ENCODE data around the gene DCTN1.
"Not testable (repeated sequence)": the region's sequence is repeated elsewhere in the genome, so short reads cannot be mapped to it uniquely, and the experiment has no call there.

DCTN1 gene

GRCh38 chr2:74372674-74373073 is 7.4 kb downstream of the DCTN1 start:
- H3K4me3 ChIP-seq (ENCODE audit: low read depth, low read length), result no peak overlapping the region

DNA sequence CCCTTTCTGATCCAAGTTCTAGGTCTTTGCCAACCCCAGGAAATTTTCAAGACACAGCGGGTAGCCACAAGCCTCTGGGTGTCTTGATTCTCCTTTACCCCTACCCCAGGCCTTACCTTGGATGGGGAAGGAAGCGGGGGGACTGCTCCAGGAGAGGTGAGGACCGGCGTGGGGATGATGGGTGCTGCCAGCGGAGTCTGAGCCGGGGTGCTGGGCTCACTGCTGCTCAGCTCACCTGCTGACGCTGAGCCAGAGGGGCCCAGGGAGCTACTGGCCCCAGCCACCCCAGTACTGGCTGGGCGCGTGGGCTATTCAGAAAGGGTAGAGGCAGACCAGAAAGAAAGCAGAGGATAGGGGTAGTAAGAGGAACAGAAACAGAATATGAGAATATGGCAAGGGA is 8.7 kb downstream of the DCTN1 start:
- H3K4me3 ChIP-seq (ENCODE audit: low read depth, low read length), result no peak overlapping the region

- H3K4me3 ChIP-seq (ENCODE audit: low read depth, low read length), result no peak overlapping the region
Measured at GRCh38 chr2:74369976-74370375, 10.1 kb downstream of the DCTN1 start.

DNA sequence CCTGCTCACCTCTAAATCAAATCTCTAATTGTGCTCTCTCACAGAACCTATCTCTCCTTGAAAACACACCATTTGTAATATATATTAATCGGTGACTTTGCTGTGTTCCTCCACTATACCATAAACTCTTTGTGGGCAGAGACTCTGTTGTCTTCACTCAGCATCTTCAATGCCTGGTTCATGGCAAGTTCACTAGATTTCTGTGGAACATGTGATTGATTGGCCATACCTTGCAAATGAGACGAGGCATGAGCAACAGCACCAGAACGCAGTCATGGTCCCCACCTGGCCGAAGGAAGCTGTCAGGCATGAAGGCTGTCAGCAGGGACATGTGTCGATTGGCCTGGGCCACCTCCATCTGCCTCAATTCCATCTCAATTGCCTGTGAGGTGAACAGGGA is 11.6 kb downstream of the DCTN1 start:
- no peak overlapping the region for H3K4me3 ChIP-seq (ENCODE audit: low read depth, low read length)

GRCh38 chr2:74367789-74368188 is 12.3 kb downstream of the DCTN1 start:
- H3K4me3 ChIP-seq (ENCODE audit: low read depth, low read length), result no peak overlapping the region

DNA sequence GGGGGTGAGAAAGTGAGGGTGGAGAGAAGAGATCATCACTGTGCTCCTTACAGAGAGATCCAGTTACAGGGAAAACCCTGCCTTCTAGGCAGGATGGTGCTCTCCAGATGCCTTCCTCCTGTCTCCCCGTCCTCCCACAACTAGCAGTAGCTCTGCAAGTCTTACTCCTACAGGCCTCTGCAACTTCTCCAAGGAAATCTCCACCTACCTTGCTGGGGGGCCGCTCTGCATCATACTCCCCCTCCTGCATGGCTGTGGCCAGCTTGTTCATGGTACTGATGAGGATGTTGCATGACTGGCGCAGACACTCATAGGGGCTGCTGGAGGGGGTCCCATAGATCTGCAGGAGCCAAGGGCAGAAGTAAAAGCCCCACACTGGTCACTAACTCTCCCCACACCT is 14.1 kb downstream of the DCTN1 start:
- no peak overlapping the region for H3K4me3 ChIP-seq (ENCODE audit: low read depth, low read length)

- no peak overlapping the region for H3K4me3 ChIP-seq (ENCODE audit: low read depth, low read length)
Measured at GRCh38 chr2:74364533-74365505, 15.3 kb downstream of the DCTN1 start.

DNA sequence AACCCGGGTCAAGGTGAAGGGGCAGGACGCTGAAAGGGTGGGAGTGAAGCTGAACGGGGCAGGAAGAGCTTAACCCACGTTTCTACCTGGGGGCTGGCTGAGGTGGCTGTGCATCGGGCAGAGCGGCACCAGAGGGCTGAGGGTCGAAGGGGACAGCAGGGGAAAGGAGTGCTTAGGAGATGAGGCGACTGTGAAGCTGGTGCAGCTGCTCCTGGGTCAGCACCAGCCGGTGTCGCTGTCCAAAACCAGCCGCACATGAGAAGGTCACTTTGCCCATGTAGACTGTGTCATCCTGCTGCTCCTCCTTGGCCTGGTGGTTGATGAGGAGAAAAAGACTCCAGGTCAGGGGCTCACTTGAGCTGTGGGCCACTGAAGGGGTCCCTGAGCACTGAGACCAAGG is 18.8 kb downstream of the DCTN1 start:
- H3K4me3 ChIP-seq (ENCODE audit: low read depth, low read length), result no peak overlapping the region

GRCh38 chr2:74357627-74358026 is 22.5 kb downstream of the DCTN1 start:
- no peak overlapping the region for H3K4me3 ChIP-seq (ENCODE audit: low read depth, low read length)

- no peak overlapping the region for H3K4me3 ChIP-seq (ENCODE audit: low read depth, low read length)
Measured at GRCh38 chr2:74349889-74350288, 30.2 kb downstream of the DCTN1 start.

DNA sequence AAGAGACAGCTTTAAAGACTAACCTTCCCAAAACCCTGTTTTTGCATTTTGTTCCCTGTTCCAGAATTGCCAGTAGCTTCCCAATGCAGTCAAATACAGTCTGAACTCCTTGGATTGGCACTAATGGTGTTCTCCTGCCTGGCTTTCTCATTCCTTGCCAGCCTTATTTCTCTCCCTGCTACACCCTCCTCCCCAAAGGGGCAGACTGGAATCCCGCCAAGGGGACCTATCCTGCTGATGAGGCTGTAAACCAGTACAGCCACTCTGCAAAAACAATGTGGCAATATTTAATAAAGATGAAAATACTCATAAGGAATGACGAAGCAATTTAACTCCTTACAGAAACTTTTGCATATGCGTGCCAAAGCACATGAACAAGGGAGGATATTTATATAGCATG is 32.4 kb downstream of the DCTN1 start:
- no peak overlapping the region for H3K4me3 ChIP-seq (ENCODE audit: low read depth, low read length)

DNA sequence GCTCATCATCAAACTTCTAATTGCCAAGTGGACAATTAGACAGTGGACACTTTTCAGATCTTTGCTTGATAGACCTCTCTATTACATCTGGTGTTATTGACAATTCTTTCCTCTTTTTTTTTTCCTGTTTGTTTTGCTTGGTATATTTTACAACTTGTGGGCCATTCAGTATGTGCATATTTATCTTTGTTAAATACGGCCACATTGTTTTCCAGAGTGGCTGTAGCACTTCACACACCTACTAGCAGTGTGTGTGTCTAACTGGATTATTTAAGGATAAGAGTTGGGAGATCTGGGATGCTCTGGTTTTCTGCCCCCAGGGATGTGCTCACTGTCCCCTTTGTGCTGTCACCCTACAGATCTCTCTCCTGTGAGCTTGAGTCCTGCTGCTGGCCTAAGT is 32.8 kb downstream of the DCTN1 start:
- no peak overlapping the region for H3K4me3 ChIP-seq (ENCODE audit: low read depth, low read length)

DNA sequence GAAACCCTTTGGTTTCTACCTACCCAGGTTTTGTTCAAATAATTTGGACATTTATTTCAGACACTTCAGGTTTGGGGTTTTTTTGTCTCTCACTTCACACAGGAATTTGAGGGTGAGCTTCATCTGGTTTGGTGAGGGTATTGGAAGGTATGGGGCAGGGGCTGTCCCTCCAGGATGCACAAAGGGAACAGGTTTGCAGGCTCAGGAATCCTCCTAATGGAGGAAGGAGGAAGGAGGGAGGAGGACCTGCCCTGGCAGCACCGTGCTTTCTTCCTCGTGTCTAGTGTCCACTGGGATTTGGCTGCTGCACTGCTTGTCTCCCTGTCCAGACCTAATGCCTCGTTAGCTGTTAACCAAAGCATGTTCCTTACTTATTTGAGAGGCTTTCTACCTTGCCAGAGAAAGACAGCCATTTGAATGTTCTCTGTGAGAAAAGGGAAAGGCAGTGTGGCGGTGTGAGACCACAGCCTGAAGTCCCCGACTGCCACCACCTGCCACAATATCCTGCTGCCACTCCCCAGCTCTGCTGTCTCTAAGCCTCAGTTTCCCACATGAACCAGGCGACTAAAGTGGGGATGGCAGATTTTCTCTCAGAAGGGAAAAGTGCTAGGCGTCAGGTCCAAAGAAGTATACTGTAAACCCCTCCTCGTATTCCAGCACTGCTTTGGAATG is 34.7 kb downstream of the DCTN1 start:
- no peak overlapping the region for H3K4me3 ChIP-seq (ENCODE audit: low read depth, low read length)

DNA sequence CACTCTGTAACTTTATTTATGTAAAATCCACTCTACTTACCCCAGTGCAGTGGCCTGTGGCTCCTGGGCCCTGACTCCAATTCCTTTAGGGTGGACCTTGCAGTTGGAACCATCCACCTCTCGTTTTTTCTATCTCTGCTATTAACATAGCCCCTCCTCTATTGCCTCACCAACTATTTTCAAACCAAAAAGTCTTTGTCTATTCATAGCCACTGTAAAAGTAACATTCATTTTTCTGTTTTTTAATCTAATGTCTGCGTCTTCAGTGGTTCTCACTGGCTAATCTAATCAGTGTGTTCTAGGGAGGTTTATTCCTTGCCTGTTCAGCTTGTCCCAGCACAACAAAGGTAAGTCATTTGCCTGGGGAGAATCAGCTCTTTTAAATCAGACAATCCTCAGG is 36.8 kb downstream of the DCTN1 start, which contains the start of gene SLC4A5:
Gene SLC4A5 (minus strand): TSS at position 101 of the 400 bp plus-strand sequence. CDS start 28,393 bp downstream, outside the sequence.
- no peak within 1 kb of the TSS for H3K4me3 ChIP-seq (ENCODE audit: low read depth, low read length)

- not testable (repeated sequence) for H3K4me3 ChIP-seq (ENCODE audit: low read depth, low read length)
Measured at GRCh38 chr2:74336227-74336626, 43.9 kb downstream of the DCTN1 start.

DNA sequence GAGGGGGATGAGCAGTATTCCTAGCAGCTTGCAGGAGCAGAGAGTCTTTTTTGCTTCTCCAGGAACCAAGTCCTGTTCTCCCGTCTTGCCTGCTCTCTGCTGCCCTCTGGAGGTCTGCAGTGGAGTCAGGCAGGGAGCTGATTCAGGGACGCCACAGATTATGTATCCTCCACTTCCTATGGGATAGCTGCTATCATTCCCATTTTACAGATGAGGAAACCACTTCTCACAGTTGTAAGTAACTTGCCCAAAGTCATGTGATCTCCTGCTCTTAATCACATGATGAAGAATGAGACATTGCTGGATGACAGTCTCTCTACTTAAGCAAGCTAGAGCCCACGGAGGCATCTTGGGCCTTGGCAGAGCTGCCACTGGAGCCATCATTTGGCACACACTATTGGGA is 45.2 kb downstream of the DCTN1 start:
- H3K4me3 ChIP-seq (ENCODE audit: low read depth, low read length), result no peak overlapping the region

DNA sequence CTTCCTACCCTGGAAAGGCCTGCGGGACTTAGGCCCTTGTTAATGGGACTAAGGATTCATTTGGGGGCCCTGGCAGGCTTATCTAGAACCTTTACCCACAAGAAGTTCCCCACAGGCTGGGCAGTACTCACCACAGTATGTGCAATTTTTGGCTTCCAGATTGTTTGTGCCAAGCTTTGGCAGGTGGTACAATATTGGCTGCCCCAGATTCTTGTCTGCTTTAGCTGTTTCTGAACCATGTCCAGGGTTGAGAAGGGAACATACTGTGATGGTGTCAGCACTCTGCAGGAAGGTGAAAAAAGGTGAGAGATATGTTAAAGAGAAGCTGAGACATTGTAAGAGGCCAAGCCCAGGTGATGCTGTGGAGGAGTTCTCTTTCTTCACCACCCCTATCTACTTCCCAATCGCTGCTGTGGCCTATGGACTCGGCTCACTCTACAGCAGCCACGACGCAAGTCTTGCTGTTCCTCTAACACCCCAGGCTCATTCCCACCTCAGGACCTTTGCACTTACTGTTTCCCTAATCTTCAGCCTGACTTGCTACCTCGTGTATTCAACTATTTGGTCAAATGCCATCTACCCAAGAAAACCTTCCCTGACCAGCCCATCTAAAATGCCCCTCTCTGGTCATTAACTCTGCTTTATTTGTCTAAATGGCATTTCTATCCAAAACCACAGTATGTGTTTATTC is 46.1 kb downstream of the DCTN1 start:
- H3K4me3 ChIP-seq (ENCODE audit: low read depth, low read length), result no peak overlapping the region

- no peak overlapping the region for H3K4me3 ChIP-seq (ENCODE audit: low read depth, low read length)
Measured at GRCh38 chr2:74333175-74333574, 46.9 kb downstream of the DCTN1 start.

GRCh38 chr2:74332550-74333174 is 47.4 kb downstream of the DCTN1 start:
- no peak overlapping the region for H3K4me3 ChIP-seq (ENCODE audit: low read depth, low read length)

DNA sequence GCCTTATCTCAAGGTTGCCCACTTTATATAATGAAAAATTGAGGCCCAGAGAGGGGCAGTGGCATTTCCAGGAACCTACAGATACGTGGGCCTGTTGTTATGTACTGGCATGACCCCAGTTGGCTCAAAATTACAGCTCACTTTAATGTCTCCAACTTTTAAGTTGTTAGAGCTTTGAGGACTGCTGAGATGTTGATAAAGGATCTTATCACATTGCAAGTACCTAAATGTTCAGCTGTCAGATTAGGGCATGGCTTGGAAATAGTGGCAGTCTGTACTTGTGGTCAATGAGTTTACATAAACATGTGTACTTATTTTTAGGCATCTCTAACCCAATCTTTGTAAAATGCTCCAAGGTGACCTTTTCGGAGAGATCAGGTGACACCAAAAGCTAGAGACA is 51.5 kb downstream of the DCTN1 start:
- H3K4me3 ChIP-seq (ENCODE audit: low read depth, low read length), result no peak overlapping the region

GRCh38 chr2:74328074-74328473 is 52.0 kb downstream of the DCTN1 start:
- no peak overlapping the region for H3K4me3 ChIP-seq (ENCODE audit: low read depth, low read length)
